NCI-H1092 treated with DMSO at 0.1 percent for 48 hours (cell line): ENCODE measurements around the gene SPRYD3.
"Not testable (repeated sequence)": the region's sequence is repeated elsewhere in the genome, so short reads cannot be mapped to it uniquely, and the experiment has no call there.

Experiments
- DNase-seq: peaks from one replicate; lab custom pipeline; 2025; lab: John Stamatoyannopoulos, UW

The SPRYD3 gene

DNA sequence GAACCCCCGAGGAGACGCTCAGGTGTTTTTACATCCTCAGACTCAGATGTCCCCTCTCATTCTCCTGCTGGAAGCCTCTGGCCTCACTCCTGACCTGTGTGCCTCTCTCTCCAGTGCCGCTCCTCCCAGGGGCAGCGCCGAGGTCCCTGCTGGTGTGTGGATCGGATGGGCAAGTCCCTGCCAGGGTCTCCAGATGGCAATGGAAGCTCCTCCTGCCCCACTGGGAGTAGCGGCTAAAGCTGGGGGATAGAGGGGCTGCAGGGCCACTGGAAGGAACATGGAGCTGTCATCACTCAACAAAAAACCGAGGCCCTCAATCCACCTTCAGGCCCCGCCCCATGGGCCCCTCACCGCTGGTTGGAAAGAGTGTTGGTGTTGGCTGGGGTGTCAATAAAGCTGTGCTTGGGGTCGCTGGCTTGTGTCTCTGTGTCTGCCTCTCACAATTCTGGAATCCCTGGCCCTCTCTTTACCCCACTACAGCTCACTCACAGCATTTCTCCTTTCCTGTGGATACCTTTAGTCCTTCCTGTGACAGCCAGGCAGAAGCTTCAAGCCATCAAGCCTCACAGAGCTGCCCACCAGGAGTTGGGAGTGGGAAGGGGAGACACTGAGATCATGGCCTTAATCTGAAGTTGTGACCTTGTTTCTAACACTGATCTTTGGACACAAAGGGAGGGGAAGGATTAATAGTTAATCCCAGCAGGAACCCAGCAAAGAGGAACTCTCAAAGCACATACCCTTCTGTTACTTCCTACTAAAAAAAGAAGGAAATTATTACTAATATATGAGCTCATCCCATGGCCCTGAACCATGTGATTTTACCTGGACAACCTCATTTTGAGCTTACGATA, 23.0 kb upstream of the SPRYD3 start:
- DNase-seq = no peak

DNA sequence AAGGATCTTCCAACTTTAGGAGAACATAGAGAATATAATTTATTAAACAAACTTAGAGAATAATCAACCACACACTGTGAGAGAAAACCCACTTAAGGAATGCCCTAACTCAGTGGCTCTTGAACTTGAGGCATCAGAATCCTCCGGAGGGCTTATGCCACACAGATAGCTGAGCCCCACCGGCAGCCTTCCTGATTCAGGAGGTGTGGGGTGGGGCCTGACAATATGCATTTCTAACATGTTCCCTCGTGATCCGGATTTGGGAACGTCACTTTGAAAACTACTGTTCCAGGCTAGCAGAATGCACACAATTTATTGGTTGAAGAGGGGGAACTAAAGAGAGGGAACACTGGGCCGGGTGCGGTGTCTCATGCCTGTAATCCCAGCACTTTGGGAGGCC, 22.1 kb upstream of the SPRYD3 start:
- DNase-seq = no peak

DNA sequence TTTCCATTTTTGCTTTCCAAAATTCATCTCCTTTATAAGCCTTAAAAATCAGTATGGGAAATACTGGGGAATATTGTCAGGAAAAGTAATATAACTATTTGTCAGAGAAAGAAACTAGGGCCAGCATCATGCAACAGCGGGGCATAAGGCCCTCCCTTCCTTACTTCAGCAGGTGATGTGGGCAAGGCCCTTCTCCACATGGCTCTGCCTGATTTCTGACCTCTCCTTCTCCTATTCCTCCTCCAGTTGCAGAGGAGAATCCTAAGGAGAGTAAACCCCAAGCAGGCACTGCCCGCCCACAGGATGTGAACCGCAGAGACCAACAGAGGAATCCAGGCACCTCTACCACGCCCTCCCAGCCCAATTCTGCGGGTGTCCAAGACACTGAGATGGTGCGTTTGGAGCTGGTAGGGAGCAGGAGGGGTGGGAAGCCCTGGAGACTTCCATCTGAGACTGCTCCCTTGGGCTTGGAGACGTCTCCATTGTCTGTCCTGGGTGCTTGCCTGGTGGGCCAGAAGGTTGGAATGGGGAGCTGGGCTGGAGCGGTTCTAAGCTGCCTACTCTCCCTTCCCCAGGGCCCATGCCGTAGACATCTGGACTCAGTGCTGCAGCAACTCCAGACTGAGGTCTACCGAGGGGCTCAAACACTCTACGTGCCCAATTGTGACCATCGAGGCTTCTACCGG, 21.4 kb upstream of the SPRYD3 start:
- no peak for DNase-seq

DNA sequence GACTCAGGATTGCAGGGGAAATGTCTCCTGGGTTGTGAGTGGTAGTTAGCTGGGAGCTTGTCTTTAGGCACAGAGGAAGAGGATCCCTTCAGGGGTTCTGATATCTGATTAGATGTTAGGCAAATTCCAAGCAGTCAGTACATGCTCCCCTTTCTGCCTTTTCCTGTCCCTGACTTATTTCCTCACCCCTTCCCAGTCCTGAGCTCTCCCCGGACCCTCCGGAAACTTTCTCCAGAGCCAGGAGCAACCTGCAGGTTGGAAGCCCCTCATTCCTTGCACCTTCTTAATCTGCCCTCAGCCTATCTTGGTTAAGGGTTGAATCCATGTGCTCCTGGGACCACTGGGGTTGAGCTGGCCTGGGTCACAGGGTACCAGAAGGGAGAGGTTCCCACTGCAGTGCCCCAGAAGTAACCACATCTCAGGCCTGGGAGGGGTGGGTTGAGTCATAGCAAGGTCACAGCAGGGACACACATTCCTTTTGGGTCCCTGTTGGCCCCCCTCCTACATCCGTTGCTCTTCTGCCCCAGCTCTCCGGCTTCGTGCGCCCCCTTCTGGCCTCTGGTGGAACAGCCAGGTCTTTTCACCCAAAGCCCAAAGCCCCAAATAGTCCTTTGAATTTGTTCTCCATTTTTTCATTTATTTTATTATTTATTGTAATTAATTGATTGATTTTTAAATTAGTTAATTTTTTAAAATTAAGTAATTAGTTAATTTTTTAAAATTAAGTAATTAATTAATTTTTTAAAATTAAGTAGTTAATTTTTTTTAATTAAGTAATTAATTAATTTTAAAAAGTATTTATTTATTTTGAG, 20.1 kb upstream of the SPRYD3 start:
- peak; percentile 61 for DNase-seq

DNA sequence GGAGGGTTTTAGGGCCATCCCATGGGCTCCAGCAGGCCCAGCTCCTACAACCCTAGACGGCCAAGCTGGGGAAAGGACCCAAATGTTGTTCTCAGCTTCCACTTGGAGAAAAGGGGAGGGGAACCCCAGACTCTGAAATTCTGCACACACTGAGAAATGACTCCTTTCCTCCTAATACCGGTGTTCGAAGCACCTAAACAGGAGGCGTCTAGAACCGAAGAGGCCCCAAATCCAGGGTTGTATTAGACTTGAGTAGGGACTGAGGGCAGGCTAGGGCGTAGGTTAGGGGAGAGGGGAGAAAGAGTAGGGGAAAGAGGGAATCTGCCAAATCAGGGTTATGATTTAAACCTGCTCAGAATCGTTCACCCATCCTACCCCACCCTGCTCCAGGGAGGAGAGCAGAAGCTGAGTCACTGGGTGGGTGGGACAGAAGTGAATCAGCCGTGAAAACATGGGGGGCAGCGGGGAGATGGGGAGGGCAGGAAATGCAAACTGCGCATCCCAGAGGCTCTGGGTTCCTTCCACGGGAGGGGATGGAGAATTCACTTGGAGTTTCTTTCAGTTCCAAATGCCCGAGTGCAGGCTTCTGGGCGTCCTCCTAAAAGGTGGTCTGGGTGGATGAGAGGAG, 19.3 kb upstream of the SPRYD3 start:
- no peak for DNase-seq

DNA sequence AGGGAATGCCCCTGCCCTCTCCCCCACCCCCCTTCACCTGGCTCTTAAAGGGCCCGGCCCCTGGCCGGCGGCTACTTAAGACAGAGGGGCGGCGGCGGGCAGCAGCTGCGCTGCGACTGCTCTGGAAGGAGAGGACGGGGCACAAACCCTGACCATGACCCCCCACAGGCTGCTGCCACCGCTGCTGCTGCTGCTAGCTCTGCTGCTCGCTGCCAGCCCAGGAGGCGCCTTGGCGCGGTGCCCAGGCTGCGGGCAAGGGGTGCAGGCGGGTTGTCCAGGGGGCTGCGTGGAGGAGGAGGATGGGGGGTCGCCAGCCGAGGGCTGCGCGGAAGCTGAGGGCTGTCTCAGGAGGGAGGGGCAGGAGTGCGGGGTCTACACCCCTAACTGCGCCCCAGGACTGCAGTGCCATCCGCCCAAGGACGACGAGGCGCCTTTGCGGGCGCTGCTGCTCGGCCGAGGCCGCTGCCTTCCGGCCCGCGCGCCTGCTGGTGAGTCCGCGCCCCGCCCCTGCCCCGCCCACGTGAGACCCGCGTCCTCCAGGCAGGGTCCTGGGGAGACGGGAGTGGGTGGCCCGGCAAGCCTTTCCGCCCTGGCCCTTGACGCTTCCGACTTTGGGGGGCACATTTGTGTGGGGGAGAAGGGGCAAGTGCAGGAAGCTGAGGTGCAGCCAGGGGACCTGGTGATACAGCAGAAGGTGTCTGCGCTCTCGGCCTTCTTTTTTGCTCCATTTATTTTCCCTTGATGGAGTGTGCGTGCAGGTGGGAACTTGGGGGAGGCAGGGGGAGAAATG, 18.6 kb upstream of the SPRYD3 start, which contains the start of gene IGFBP6:
IGFBP6 (plus strand) TSS at position 104 of the 790 bp plus-strand sequence; CDS start at position 155, 51 bp downstream.
- DNase-seq = peak; percentile 35

DNA sequence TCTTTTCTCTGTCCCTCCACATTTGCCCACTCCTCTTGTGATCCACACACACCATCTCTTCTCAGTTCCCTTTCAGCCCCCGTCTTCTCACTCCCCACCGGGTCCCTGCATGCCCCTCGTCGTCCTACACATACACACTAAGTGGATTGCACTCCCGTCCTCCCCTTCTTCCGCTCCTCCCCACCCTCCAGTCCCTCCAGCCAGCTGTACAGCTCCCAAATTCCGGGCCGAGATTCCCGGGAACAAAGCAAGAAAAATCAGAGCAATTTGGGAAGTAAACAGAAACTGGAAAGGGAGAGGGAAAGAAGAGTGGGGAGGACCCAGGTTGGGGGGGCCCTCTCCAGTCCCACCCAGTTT, 18.0 kb upstream of the SPRYD3 start:
- no peak for DNase-seq

DNA sequence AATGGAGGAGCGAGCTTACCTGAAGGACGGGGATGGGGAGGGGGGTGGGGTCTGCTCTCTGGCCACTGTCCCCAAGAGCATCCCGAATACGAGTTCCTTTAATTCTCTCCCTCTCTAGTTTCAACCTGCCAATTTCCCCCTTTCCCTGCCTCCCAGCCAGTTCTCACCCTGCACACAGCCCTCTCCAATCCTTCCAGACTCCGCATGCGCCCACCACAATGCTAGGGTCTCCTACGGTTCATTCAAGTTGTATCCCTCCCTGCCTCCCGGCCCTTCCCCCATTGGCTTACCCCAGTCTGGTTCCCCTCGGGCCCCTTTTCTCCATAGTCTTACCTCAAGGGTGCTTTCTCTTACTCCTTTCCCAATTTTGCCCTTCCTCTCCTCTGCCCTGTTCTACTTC, 17.6 kb upstream of the SPRYD3 start:
- DNase-seq = no peak

DNA sequence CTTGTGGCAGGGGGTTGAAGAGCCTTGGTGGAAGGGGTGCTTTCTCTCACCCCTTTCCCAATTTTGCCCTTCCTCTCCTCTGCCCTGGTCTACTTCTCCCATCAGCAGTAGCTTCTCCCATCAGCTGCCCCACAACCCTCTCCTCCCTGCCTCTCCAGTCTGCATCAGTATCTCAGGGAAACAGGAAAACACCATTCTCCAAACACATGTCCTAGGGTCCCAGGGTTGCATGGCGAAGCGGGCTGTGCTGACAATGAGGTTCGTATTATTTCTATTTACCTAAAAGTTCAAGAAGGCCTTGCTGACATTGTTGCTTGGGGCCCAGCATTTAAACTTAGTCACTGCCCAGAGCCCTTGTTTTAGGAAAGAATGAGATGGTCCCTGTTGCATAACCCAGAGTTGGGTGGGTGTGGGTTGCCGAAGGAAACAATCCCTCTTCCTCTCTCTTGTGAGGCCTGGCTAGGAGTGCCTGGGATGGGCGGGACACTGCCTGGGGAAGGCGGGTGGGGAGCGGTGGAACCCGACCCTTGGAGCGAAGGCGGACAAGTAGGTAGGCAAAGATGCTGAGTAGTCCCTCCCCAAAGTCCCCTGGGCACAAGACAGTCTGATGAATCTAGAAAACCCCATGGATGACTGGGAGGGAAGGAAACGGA, 17.0 kb upstream of the SPRYD3 start:
- no peak for DNase-seq

DNA sequence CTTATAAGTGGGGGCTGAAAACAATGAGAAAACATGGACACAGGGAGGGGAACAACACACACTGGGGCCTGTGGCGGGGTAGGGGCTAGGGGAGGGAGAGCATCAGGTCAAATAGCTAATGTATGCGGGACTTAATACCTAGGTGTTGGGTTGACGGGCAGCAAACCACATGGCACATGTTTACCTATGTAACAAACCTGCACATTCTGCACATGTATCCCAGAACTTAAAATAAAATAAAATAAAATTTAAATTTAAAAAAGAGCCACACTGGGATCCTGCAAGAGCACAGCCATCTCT, 16.4 kb upstream of the SPRYD3 start:
- DNase-seq = not testable (repeated sequence)

DNA sequence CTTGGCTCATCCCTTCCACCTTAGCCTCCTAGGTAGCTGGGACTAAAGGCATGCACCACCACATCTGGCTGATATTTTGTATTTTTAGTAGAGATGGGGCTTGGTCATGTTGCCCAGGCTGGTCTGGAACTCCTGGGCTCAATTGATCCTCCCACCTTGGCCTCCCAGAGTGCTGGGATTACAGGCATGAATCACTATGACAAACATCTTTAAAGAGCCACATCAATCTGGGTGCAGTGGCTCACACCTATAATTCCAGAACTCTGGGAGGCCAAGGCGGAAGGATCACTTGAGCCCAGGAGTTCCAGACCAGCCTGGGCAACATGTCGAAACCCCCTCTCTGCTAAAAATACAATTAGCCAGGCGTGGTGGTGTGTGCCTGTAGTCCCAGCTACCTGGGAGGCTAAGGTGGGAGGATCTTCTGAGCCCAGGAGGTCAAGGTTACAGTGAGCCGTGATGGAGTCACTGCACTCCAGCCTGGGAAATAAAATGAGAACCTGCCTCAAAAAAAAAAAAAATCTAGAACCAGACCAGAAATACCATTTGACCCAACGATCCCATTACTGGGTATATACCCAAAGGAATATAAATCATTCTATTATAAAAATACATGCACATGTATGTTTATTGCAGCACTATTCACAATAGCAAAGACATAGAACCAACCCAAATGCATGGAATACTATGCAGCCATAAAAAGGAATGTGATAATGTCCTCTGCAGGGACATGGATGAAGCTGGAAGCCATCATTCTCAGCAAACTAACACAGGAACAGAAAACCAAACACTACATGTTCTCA, 15.8 kb upstream of the SPRYD3 start:
- not testable (repeated sequence) for DNase-seq

DNA sequence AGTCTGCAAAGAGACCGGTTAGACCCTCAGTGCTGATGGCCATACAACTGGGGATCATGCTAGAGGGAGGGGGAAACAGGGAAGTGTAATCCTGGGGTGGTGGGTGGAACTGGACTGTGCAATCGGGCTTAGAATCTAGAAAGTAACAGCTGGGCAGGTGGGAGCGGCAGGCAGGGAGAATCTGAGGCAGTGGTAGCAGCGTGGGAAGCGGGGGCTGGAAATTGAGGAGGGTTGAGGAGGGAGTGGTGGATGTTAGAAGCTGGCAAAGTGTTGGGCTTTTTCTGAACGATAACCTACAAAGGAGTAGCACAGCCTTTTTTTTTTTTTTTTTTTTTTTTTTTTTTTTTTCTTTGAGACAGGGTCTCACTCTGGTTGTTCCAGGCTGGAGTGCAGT, 15.2 kb upstream of the SPRYD3 start:
- DNase-seq = no peak

DNA sequence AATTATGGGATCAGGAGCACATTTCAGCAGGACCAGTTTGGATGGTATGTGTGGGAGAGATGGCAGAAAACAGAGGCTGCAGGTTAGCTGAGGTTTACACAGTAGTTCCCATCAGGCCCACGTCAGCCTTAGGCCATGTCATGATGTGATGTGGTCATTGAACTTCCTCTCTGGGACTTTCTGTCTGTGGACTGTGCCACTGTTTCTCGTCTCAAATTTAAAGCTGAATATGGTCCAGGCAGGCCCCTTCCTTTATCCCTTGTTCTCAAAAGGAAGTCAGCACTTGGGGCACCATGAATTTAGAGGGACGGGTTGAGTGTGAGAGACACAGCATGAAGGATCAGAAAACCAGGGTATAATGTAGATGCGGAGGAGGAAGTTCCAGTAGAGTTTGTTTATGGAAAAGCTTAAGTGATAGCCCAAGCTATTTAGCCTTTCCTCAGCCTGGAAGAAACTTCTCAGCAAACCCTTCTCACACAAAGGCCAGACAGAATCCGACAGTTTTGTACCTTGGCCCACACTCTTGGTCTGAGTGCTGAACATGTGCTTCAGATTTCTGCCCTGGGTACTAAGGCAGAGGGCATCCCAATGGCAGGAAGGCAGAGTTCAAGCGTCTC, 14.7 kb upstream of the SPRYD3 start:
- no peak for DNase-seq

DNA sequence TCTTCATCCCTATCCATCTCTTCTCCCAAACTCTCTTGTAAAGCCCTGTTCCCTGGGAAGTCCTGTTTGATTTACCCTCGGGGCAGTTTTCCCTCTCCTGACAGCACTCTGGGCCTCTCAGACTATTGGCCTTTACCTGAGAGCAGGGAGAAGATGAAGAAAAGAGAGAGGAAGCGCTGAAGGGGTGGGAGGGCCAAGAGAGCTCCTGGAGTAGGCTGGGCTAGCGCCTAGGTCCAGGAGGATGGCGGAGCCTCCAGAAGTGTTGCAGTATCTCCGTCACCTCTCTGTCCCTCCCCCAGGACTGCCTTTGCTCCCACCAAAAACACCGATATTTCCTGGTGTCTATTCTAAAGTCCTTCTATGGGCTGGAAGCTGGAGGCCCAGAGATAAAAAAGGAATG, 12.6 kb upstream of the SPRYD3 start:
- DNase-seq = no peak

DNA sequence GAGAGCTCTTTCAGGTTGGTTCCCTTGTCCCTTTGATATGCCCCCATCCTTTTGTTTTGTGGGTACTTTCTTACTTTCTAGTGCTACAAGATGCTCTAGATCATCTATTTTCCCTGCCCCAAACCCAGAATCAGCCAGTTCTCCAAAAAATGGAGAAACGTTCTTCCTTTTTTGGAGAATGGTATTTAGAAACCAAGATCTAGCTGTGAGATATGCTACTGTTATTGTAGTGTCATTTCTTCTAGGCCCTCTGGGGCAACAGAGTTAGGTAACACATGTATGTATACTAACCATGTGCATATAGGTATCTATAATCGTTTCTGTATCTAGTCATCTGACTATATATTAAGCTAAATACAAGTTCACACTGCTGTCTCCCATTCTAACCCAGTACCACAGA, 11.4 kb upstream of the SPRYD3 start:
- DNase-seq = no peak

DNA sequence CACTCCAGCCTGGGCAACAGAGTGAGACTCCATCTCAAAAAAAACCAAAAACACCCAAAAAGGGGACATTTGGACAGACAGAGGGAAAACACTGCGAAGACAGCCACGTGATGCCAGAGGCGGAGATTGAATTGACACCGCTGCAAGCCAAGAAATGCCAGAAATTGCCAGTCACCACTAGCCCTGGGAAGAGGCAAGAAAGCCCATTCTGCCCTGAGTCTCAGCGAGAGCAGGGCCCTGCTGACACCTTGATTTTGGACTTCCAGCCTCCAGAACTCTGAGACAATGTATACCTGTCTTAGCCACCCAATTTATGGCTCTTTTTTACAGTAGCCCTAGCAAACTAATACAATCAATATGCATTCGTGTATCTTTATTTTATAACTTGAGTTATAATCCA, 10.9 kb upstream of the SPRYD3 start:
- no peak for DNase-seq

DNA sequence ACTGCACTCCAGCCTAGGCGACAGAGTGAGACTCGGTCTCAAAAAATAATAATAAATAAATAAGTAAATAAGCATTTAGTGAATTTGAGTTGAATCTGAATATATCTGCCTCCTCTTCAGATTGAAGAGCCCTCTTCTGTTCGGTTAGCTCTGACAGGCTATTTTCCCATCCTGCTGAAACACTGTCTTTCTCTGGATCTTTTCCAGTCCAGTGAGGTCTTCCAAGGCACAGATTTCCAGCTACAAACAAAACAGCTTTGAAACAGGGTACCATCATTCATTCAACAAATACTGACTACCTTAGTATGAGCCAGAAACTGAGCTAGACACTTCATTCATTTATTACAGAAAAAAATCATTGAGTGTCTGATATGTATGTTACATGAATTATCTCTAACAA, 7.2 kb upstream of the SPRYD3 start:
- DNase-seq = no peak

DNA sequence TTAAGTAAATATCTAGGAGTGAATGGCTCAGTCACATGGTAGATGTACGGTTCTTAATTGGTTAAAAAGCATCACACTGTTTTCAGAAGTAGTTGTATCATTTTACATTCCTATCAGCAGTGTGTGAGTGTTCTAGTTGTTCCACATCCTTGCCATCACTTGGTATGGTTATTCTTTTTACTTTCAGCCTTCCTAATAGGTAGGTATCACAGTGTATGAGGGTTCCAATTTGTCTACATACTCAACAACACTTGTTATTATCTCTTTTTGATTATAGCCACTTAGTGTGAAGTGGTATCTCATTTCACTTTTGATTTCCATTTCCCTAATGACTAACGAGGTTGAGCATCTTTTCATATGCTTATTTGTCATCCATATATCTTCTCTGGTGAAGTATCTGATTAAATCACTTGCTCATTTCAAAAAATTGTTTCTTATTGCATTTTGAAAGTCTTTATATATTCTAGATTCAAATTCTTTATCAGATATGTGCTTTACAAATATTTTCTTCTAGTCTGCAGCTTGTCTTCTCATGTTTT, 3.5 kb upstream of the SPRYD3 start:
- DNase-seq = no peak

DNA sequence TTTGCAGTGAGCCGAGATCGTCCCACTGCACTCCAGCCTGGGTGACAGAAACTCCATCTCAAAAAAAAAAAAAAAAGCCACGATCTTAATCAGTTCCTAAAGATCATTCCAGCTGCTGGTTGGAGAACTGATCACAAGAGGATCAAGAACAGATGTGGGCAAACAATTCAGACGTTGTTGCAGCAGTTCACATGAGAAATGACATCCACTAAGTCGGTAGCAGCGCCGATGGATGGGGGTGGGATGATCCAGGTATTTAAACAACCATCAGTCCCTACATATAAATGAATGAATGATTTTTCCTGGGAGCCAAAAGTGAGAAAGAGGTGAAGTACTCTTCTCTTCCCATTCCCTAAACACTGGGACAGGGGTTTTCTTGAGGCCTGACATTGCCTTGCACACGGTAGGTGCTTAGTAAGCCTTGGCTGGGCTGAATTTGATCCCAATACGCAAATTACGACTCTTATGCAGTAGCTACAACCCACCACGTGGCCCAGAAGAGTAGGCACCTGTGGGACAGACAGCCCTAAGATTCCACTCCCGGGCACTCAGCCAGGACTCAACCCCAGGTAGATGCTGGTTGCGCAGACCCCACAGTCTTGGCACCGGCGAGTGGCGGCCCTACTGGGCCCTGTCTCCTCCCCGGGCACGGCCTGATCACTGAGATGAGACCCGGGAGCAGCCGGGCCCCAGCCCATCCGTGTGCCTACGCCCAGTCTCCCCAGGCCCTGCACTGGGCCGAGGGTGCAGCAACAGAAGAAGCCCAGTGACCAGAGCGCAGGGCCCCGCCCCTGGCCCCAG, 565 bp downstream of the SPRYD3 start:
- no peak for DNase-seq
